Measurements from ENCODE around the gene LRP5.
"Not testable (repeated sequence)": the region's sequence is repeated elsewhere in the genome, so short reads cannot be mapped to it uniquely, and the experiment has no call there.

LRP5 gene

GRCh38 chr11:68338051-68338780 is 25.8 kb downstream of the LRP5 start:
- H3K36me3 ChIP-seq (ENCODE audit: insufficient read depth, low read length) = no peaks in the 10 kb centered on the region
- no peak overlapping the region for H3K9ac ChIP-seq (ENCODE audit: low read depth, low read length)
- no peaks in the 10 kb centered on the region for H3K9me3 ChIP-seq (ENCODE audit: control insufficient read depth, insufficient read depth, low read length)
- H3K4me1 ChIP-seq (ENCODE audit: insufficient read depth, low read length) = peaks cover 16% of the 10 kb centered on the region; the same call in 1 of the 2 replicates

GRCh38 chr11:68340003-68340767 is 27.8 kb downstream of the LRP5 start:
- H3K9me3 ChIP-seq (ENCODE audit: control insufficient read depth, insufficient read depth, low read length) = no peaks in the 10 kb centered on the region
- no peaks in the 10 kb centered on the region for H3K36me3 ChIP-seq (ENCODE audit: insufficient read depth, low read length)
- no peak overlapping the region for H3K9ac ChIP-seq (ENCODE audit: low read depth, low read length)
- peaks cover 16% of the 10 kb centered on the region; the same call in 1 of the 2 replicates for H3K4me1 ChIP-seq (ENCODE audit: insufficient read depth, low read length)

- no peak overlapping the region for H3K9ac ChIP-seq (ENCODE audit: low read depth, low read length)
Observed at GRCh38 chr11:68340784-68341556, 28.6 kb downstream of the LRP5 start.

GRCh38 chr11:68341557-68342458 is 29.4 kb downstream of the LRP5 start:
- peaks cover 4% of the 10 kb centered on the region; the same call in 1 of the 2 replicates for H3K9me3 ChIP-seq (ENCODE audit: control insufficient read depth, insufficient read depth, low read length)
- H3K9ac ChIP-seq (ENCODE audit: low read depth, low read length) = no peak overlapping the region
- no peaks in the 10 kb centered on the region for H3K36me3 ChIP-seq (ENCODE audit: insufficient read depth, low read length)
- peaks cover 16% of the 10 kb centered on the region; the same call in 1 of the 2 replicates for H3K4me1 ChIP-seq (ENCODE audit: insufficient read depth, low read length)

More at GRCh38 chr11:68340784-68341556, 28.6 kb downstream of the LRP5 start:
- H3K9me3 ChIP-seq (ENCODE audit: control insufficient read depth, insufficient read depth, low read length) = peaks cover 4% of the 10 kb centered on the region; the same call in 1 of the 2 replicates
- peaks cover 16% of the 10 kb centered on the region; the same call in 1 of the 2 replicates for H3K4me1 ChIP-seq (ENCODE audit: insufficient read depth, low read length)
- no peaks in the 10 kb centered on the region for H3K36me3 ChIP-seq (ENCODE audit: insufficient read depth, low read length)

GRCh38 chr11:68342459-68343158 is 30.2 kb downstream of the LRP5 start:
- Histone ChIP-seq H3K9me3 (ENCODE audit: control insufficient read depth, insufficient read depth, low read length) (peaks cover 4% of the 10 kb centered on the region; the same call in 1 of the 2 replicates), H3K9ac (ENCODE audit: low read depth, low read length) (no peak overlapping the region), H3K4me1 (ENCODE audit: insufficient read depth, low read length) (peaks cover 16% of the 10 kb centered on the region; the same call in 1 of the 2 replicates), H3K36me3 (ENCODE audit: insufficient read depth, low read length) (no peaks in the 10 kb centered on the region)

GRCh38 chr11:68343761-68344256 is 31.4 kb downstream of the LRP5 start:
- Histone ChIP-seq H3K9ac (ENCODE audit: low read depth, low read length) (no peak overlapping the region), H3K9me3 (ENCODE audit: control insufficient read depth, insufficient read depth, low read length) (peaks cover 4% of the 10 kb centered on the region; the same call in 1 of the 2 replicates), H3K36me3 (ENCODE audit: insufficient read depth, low read length) (no peaks in the 10 kb centered on the region), H3K4me1 (ENCODE audit: insufficient read depth, low read length) (peaks cover 16% of the 10 kb centered on the region; the same call in 1 of the 2 replicates)

GRCh38 chr11:68344821-68345220 is 32.4 kb downstream of the LRP5 start:
- not testable (repeated sequence) for H3K9ac ChIP-seq (ENCODE audit: low read depth, low read length); H3K9me3 ChIP-seq (ENCODE audit: control insufficient read depth, insufficient read depth, low read length); H3K36me3 ChIP-seq (ENCODE audit: insufficient read depth, low read length)
- H3K4me1 ChIP-seq (ENCODE audit: insufficient read depth, low read length) = peaks cover 16% of the 10 kb centered on the region; the same call in 1 of the 2 replicates

GRCh38 chr11:68345776-68346461 is 33.5 kb downstream of the LRP5 start:
- H3K36me3 ChIP-seq (ENCODE audit: insufficient read depth, low read length) = no peaks in the 10 kb centered on the region
- no peak overlapping the region for H3K9ac ChIP-seq (ENCODE audit: low read depth, low read length)
- H3K4me1 ChIP-seq (ENCODE audit: insufficient read depth, low read length) = peaks cover 15% of the 10 kb centered on the region; the same call in 1 of the 2 replicates
- peaks cover 4% of the 10 kb centered on the region; the same call in 1 of the 2 replicates for H3K9me3 ChIP-seq (ENCODE audit: control insufficient read depth, insufficient read depth, low read length)

GRCh38 chr11:68346462-68346790 is 34.0 kb downstream of the LRP5 start:
- Histone ChIP-seq H3K9ac (ENCODE audit: low read depth, low read length) (no peak overlapping the region), H3K4me1 (ENCODE audit: insufficient read depth, low read length) (peaks cover 11% of the 10 kb centered on the region; the same call in 1 of the 2 replicates), H3K36me3 (ENCODE audit: insufficient read depth, low read length) (no peaks in the 10 kb centered on the region), H3K9me3 (ENCODE audit: control insufficient read depth, insufficient read depth, low read length) (peaks cover 4% of the 10 kb centered on the region; the same call in 1 of the 2 replicates)

- H3K9ac ChIP-seq (ENCODE audit: low read depth, low read length) = no peak overlapping the region
Observed at GRCh38 chr11:68347345-68347744, 35.0 kb downstream of the LRP5 start.

GRCh38 chr11:68347841-68348240 is 35.5 kb downstream of the LRP5 start:
- Histone ChIP-seq H3K9ac (ENCODE audit: low read depth, low read length) (no peak overlapping the region), H3K9me3 (ENCODE audit: control insufficient read depth, insufficient read depth, low read length) (peaks cover 4% of the 10 kb centered on the region; the same call in 1 of the 2 replicates), H3K4me1 (ENCODE audit: insufficient read depth, low read length) (peaks cover 1% of the 10 kb centered on the region; the same call in 1 of the 2 replicates), H3K36me3 (ENCODE audit: insufficient read depth, low read length) (no peaks in the 10 kb centered on the region)

More at GRCh38 chr11:68347345-68347744, 35.0 kb downstream of the LRP5 start:
- no peaks in the 10 kb centered on the region for H3K36me3 ChIP-seq (ENCODE audit: insufficient read depth, low read length)
- peaks cover 6% of the 10 kb centered on the region; the same call in 1 of the 2 replicates for H3K4me1 ChIP-seq (ENCODE audit: insufficient read depth, low read length)
- H3K9me3 ChIP-seq (ENCODE audit: control insufficient read depth, insufficient read depth, low read length) = peaks cover 4% of the 10 kb centered on the region; the same call in 1 of the 2 replicates
